HG03039 (cell line): Measurements from ENCODE around the gene NAXE.
"Not testable (repeated sequence)": the region's sequence is repeated elsewhere in the genome, so short reads cannot be mapped to it uniquely, and the experiment has no call there.

ENCODE experiments used
- ATAC-seq: cut with Tn5 transposase; IDR thresholded peaks from one replicate; pipeline ENCODE4 v1.9.1; 2021; ENCODE audit warnings: mild to moderate bottlenecking, moderate library complexity; ENCODE audit not compliant: unreplicated experiment

NAXE gene

GRCh38 chr1:156566436-156566835 lies 25.1 kb upstream of the NAXE start:
- ATAC-seq: no peak

- no peak for ATAC-seq
Measured at GRCh38 chr1:156571261-156571852, 20.2 kb upstream of the NAXE start.

GRCh38 chr1:156571919-156572662 lies 19.5 kb upstream of the NAXE start, which contains the start of gene IQGAP3:
IQGAP3 (minus strand) TSS chr1:156572565; CDS start chr1:156572529, 36 bp downstream.
- peak; percentile 70 for ATAC-seq

GRCh38 chr1:156572663-156573018 lies 18.9 kb upstream of the NAXE start:
- ATAC-seq: no peak

GRCh38 chr1:156574039-156574633 lies 17.4 kb upstream of the NAXE start:
- no peak for ATAC-seq

- no peak for ATAC-seq
Measured at GRCh38 chr1:156577550-156577949, 14.0 kb upstream of the NAXE start.

- ATAC-seq: no peak
Measured at GRCh38 chr1:156578055-156578454, 13.5 kb upstream of the NAXE start.

GRCh38 chr1:156579472-156579871 lies 12.1 kb upstream of the NAXE start, which contains the start of gene TTC24:
TTC24 (plus strand) TSS chr1:156579723; CDS start chr1:156581365, 1,642 bp downstream.
- no peak for ATAC-seq

GRCh38 chr1:156581661-156582387 lies 9.8 kb upstream of the NAXE start:
- ATAC-seq: no peak

GRCh38 chr1:156582388-156583017 lies 9.1 kb upstream of the NAXE start:
- no peak for ATAC-seq

GRCh38 chr1:156583821-156584622 lies 7.6 kb upstream of the NAXE start:
- ATAC-seq: no peak

- no peak for ATAC-seq
Measured at GRCh38 chr1:156584813-156585212, 6.8 kb upstream of the NAXE start.

- ATAC-seq: no peak
Measured at GRCh38 chr1:156586323-156586722, 5.3 kb upstream of the NAXE start.

GRCh38 chr1:156586892-156587477 lies 4.6 kb upstream of the NAXE start:
- ATAC-seq: no peak

GRCh38 chr1:156587927-156588326 lies 3.6 kb upstream of the NAXE start:
- not testable (repeated sequence) for ATAC-seq

GRCh38 chr1:156589546-156589945 lies 2.0 kb upstream of the NAXE start:
- no peak for ATAC-seq

GRCh38 chr1:156590326-156591180 lies 1.0 kb upstream of the NAXE start:
- ATAC-seq: no peak

- no peak for ATAC-seq
Measured at GRCh38 chr1:156591181-156591431, 470 bp upstream of the NAXE start.
